GM19238 (cell line): ENCODE data around the gene RGS17.
"Not testable (repeated sequence)": the region's sequence is repeated elsewhere in the genome, so short reads cannot be mapped to it uniquely, and the experiment has no call there.

Experiments used
- DNase-seq: peaks from one replicate; pipeline ENCODE4 v3.0.0; 2011; ENCODE audit warnings: low spot score; ENCODE audit not compliant: insufficient read length

Gene RGS17

DNA sequence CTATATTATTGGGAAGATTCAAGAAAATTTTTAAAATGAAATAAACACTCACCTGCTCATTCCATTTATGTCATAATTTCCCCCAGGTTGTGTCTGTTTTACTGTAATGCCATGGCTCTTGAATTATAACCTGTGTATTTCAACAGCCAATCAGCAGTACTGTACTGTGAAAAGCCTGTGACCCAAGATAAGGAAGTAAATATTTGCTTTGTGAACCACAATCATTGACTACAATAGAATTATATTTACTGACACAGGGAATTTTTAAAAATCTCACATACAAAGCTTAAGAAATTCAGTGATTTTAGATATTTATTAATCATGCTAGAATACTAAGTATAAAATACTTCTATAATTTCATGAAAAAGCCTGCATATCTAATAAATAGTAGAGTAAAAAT lies 6.0 kb downstream of the RGS17 start:
- no peak for DNase-seq

DNA sequence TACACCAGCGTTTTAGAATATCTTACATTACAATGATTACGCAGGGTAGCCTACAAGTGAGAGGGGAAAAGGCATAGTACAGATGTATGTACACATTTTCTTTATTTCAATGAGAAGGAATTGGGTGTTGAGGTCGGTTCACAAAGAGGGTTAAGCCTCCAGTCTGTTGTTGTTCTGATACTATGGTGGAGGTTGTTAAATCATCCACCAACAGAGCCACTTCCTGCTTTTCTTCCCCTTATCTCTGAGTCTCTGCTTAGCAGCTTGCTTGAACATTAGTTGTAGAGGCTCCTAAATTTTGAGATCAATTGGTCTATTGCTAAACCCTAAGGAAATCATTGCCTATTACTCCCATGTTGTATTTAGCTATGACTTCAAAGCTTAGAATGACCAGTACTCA lies 7.3 kb downstream of the RGS17 start:
- DNase-seq: no peak

DNA sequence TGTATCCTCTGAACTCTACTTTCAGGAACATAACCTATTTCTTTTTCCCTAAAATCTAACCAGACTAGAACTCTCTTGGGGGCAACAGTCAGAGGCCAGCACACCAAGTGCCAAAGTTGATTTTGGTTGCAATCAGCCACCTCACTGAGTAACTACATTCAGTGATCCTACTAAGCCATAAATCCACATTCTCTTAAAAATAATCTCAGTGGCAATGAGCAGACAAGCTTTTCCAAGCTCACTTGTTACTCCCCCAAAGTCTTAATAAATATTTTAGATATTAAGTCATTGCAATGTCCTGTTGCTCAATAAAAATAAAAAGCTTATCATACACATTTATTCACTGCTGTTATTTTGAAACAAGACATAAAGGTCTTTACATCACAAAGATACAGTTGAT lies 9.8 kb downstream of the RGS17 start:
- no peak for DNase-seq

DNA sequence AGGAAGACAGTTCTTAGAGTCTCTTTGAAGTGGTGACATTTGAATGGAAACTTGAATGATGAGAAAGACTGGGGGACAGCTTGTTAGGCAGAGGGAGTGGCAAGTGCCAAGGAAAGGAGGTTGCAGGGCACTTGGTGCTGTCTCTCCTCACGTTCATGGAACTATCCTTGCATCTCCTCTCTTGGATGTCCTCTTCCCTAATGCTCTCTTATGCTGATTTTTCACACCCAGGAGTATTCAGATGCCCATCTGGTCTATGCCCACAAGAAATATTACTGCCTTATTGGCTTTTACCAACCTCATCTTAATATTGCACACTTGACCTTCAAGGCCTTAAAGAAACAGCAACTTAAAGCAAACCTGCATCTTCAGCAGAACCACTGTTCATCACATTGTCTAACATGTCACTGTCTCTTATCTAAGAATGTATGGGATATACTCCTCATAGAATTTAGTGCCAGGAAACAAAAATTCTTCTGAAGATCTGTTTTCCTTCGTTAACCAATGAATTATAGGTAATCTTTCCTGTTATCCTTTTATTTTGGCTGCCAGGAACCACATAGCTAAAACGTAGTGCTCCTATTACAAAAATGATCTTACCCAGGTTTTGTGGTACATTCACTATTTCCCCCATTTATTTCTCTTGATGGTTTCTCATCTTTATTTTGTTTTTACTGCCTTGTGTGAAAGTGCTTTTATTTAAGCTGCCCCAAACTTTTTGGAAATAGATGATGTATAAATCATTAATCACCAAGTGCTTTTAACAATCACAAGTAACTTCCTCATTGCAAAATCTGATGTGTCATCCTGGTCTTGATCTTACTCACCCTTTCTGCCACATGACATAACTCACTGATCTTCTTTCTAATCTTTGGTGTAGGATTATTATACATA lies 12.8 kb downstream of the RGS17 start:
- no peak for DNase-seq

DNA sequence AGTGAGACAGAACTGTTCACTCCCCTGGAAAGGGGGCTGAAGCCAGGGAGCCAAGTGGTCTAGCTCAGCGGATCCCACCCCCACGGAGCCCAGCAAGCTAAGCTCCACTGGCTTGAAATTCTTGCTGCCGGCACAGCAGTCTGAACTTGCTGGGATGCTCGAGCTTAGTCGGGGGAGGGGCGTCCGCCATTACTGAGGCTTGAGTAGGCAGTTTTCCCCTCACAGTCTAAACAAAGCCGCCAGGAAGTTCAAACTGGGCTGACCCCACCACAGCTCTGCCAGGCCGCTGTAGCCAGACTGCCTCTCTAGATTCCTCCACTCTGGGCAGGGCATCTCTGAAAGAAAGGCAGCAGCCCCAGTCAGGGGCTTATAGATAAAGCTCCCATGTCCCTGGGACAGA lies 20.0 kb downstream of the RGS17 start:
- DNase-seq: not testable (repeated sequence)

DNA sequence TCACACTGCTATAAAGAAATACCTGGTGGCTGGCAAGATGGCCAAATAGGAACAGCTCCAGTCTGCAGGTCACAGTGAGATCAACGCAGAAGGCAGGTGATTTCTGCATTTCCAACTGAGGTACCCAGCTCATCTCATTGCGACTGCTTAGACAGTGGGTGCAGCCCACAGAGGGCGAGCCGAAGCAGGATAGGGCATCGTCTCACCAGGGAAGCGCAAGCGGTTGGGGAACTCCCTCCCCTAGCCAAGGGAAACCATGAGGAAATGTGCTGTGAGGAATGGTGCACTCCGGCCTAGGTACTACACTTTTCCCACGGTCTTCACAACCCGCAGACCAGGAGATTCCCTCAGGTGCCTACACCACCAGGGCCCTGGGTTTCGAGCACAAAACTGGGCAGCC lies 20.5 kb downstream of the RGS17 start:
- DNase-seq: not testable (repeated sequence)

DNA sequence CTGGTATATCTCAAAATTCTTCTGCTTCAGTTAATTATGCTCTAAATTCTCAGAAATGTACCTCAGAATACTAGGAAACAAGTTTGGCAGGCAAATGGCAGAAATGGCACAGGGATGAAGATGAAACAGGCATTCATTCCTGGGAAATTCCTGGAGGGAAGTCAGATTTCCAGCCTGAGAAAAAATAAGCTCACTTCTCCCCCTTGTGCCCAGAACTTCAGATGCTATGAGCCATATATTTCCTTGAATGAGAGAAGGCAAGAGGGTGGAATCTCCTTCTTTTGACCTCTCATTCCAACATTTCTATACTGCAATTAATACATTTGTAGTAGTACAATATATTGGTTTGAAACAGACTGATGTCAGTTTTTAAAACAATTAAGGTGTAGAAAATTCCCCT lies 22.8 kb downstream of the RGS17 start:
- no peak for DNase-seq

DNA sequence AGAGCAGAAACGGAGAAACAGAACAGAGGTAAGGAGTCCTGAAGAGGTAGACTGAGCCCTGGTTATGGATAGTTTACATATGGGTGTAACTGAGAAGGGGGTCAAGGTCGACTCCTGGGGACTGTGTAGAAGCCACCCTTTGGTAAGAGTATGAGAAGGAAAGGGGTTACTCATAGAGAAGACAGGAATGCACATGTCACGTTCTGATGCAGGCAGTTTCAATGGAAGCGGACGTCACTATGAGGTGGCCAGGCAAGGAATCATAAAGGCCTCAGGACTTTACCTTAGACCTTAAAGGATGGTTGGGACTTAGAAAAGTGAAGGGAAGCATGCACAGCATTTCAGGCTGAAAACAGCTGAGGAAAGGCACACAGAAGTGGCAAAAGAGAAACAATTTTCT lies 25.1 kb downstream of the RGS17 start:
- no peak for DNase-seq

DNA sequence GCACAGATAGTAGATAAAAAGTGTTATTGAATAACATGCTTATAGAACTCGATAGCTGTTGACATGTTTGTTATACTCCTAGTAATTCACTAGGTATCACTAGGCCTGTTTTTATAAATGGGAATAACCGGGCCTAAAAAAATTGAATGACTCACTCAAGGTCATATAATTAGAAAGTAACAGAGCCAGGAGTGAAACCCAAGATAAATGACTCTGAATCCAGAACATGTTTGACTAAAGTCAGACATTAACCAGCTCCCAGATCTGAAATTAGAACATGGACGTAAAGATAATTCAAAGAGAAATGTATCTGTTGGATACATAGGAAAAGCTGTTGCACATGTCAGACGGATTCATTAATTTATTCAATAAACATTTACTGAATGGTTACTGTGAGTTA lies 26.9 kb downstream of the RGS17 start:
- DNase-seq: no peak

DNA sequence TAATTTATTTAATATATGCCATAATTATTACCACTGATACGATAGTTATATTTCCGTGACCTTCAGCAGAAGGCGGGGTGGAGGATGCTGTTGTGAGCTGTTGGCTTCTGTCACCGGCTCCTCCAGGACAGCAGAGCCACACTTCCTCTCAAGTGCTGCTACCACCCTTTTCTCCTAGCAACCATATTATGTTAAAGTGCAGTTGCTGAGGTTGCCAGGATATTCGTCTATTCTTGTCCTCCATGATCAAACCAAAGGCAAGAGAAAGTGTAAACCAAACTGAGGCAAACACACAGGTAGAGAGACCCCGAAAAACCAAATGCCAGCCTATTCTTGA lies 27.8 kb downstream of the RGS17 start:
- no peak for DNase-seq

DNA sequence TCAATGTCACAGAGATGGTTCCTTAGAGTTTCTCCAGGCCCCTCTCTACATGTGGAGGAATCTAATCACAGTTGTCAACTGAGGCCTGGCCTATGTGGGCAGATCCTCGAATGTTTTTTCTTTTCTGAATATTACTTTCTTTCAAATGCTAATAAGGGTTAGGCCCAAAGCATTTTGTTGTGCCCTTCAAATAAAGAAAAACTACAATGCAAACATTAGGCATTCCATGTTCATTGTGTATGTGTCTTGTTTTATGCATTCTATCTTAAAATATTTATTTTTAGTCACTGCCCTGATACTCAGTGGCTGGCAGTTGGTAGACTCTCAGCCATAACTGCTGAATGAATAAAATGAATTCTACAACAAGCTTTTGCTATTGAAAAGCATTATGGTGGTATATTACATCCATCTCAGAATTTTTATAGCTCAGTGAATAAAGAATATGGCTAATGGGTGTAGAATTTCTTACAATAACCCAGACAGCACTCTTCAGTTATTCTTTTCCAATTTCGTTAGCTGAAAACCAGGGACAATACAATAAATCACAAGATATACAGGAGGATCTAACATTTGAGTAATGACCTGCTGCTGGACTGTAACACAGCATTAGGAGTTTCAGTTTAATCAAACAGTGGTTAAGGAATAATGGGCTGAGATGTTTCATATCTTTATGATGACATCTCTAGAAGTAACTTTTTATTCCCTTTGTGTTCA lies 28.3 kb downstream of the RGS17 start:
- no peak for DNase-seq

DNA sequence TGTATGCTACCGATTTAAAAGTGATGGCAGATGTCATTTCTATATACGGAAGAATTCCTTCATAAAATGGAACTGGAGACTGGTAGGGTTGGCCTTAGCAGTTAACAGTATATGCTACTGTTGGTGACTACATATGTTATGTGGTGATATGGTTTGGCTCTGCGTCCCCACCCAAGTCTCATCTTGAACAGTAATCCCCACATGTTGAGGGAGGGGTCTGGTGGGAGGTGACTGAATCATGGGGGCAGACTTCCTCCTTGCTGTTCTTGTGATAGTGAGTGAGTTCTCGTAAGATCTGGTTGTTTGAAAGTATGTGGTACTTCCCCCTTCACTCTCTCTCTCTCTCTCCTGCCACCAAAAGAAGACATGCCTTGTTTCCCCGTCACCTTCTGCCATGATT lies 29.6 kb downstream of the RGS17 start:
- DNase-seq: no peak

DNA sequence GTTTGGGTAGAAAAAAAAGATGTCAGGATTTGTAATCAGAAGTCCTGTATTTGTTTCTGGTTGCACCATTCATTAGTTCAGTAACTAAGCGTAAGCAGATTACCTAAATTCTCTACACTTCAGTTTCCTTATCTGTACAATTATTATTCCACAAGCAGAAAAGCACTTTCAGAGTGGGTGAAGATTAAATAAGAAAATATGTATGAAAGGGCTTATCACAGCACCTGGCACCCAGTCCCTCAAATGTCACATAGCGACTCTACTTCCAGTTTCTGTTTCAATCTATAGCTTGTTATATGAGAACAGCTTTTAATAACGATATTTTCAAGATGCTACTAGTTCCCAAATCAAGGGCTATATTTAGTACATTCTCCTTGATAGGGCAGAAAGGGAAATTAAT lies 31.4 kb downstream of the RGS17 start:
- no peak for DNase-seq

DNA sequence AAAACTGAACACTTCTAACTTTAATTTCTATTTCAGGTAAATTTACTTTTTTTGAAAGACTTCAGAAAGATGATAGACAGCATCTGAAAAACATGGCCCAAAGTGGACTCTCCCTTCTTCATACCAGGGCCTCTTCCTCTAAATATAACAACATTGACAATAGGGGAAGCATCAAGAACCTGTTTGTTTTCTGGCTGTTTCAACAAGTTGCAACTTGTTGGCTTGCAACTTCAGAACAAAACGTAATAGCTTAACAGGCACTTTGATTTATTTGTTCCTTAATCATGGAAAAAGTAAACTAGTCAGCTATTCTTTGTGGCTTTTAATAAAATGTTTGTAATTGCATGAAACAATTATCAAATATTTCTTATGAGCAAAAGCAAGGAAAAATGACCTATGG lies 34.3 kb downstream of the RGS17 start:
- DNase-seq: no peak

DNA sequence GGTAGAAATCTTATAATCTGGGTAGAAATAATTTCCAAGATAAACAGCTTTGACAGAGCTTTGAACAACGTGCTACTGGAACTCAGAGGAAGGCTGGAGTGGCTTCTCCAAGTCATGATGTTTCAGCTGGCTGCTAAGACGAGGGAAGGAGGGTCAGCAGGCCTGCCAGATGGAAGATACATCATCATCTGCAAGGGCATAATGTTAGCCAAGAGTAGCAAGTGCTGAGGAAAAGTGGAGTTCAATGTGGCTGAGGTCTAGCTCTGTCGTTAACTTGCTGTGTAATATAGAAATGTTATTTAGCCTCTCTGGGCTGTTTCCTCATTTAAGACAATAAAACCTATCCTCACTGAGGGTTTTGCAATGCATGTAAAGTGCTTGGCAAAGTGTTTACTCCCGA lies 35.1 kb downstream of the RGS17 start:
- no peak for DNase-seq

DNA sequence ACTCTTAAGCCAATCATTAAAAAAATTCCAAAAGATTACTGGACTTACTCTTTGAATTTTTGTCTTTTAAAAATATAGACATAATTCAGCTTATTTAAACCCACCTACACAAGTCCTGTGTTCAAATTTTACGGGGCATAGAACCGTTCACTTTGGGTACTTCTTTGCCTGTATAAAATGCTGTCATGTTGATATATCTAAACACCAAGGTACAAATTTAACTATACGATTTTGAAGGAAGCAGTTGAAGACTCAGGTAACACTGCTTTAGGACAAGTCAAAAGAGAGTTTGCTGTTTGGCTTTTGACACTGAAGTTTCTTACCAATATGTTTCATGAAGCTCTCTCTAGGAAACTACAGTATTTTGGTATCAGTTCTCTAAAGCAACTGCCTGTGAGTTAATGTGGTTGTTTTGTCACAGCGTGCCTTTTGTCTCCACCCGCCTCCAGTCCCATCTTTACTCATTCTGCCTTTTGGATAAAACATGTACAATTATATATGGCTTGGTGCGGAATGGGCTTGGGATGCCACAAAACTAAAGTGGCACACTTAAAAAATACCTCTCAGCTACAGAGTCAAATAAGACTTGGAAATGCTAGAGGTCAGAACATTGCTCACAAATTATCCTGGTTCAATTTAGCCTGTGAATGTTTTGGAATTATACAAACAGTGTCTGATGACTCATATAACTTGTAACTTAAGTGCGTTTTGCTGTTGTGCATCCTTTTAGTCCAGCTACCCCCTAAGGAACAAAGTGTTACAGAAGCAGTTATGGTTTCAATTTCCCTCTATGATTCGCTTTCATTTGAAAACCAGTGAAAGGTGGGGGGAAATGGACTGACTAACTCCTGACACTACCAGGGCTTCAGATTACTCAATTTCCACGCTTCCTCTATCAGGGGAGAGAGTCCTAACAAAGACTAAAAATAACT lies 38.7 kb downstream of the RGS17 start:
- peak; percentile 4 for DNase-seq

DNA sequence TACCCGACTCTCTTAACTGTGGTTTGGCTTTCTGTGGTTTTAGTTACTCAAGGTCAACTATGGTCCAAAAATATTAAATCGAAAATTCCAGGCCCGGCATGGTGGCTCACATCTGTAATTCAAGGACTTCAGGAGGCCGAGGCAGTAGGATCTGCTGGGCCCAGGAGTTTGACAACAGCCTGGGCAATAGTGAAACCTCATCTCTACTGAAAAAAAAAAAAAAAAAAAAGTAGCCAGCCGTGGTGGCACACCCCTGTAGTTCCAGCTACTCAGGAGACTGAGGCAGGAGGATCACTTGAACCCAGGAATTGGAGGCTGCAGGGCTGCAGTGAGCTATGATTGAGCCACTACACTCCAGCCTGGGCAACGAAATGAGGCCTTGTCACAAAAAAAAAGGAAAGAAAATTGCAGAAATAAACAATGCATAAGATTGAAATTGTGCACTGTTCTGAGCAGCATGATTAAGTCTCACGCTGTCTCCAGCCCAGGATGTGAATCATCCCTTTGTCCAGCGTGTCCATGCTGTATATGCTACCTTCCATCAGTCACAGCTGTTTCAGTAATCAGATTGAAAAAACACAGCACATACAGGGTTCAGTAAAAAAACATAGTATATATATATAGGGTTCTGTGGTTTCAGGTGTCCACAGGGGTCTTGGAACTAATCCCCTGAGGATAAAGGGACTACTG lies 40.7 kb downstream of the RGS17 start:
- DNase-seq: no peak

DNA sequence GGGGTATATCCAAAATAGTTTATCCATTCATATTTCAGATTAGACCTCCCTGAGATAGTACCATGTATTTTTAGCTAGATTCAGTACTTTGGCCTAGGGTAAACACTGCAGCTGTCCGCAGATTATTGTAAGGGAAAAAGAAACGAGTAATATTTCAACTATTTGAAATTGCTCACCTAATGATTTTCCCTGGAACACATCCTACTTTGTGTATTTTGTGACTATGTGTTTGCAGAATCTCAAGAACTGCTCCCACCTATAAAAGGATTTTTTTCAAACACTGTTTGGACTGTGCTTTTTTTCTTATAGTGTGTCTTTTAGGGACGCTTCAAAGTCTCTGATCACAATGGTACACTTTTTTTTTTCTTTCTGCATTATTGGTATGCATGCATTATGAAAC lies 42.3 kb downstream of the RGS17 start:
- DNase-seq: no peak

DNA sequence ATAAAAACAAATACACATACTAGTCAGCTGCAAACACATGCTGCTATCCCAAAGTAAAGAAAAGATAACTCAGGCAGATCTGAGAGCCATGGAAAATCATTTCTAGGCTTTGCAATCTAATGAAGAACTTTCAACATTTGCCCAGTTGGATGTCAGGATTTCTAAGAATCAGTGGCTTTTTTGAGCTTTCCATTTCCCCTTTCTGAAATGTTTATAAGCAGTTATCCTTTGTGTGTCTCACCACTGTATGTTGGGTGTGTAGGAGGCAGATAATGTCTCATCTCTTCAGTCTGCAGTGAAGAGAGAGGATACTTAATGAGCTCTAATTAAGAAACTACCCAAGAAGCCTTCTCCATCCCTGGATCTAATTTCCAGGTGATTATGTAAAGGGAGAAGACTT lies 43.6 kb downstream of the RGS17 start:
- DNase-seq: no peak

DNA sequence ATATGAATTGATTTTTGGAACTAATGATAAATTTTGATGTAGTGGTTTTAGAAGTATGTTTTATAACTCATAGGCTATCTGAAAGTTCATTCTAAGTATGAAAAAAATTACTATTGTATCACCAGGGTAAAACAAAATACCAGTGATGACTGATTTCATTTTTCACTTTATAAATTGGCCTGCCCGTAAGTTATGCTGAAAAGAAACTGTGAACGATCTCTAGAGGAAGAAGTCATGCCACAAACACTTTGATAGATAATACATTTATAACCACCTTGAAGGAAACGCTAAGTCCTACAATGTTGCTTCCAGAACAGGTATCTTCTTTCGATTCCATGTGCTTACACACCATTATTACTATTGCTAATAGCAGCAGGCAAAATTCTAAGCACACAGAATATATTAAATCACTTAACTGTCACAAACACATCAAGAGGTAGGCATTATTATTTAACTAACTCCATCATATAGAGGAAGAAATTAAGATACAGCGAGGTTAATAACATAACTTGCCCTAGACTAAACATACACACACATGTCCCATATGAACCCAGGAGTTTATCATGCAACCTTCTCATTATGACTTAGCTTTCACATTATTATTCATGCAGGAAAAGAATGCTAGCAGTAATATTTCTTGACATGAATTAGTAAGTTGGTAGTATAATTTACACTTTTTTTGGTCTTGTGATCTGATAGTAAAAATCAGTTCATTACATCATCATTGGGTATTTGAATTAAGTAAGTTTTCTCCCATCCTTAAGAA lies 44.7 kb downstream of the RGS17 start:
- no peak for DNase-seq

DNA sequence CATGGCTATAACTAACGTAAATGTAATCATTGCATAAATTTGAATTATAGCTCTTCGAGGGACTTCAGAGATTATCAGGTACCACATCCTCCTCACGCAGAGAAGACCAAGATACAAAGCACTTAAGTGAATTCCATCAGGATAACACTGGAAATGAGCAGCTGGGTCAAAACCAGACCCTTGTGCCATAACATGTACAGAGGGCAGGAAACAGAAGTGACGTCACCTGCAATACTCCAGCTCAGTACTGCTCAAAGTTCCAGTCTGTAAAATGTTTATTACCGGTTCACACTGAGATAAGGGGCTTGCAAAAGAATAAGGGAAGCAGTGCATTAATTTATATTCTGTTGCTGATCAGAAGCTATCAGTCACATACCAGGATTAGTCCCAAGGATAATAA lies 45.8 kb downstream of the RGS17 start:
- no peak for DNase-seq
